Activated CD4-positive, alpha-beta T cell treated with anti-CD3 and anti-CD28 coated beads for 36 hours (primary cell): ENCODE results near the gene NANOS2. TPM values are rescaled to one million over a fixed set of nuclear protein-coding genes. Genes with fewer than 3 reads are reported as not detected.
"Not testable (repeated sequence)": the region's sequence is repeated elsewhere in the genome, so short reads cannot be mapped to it uniquely, and the experiment has no call there.

Source experiments
- ATAC-seq: fragments of 200-7000 bp; cut with Tn5 transposase; one replicate; pipeline ENCODE4 v1.10.0; 2021; ENCODE audit warnings: mild to moderate bottlenecking, moderate library complexity
- CTCF ChIA-PET: fragments of 350-600 bp; sonication (Branson Sonifier 250); formaldehyde crosslinking; loops from one replicate; lab custom pipeline; 2021; ENCODE audit warnings: antibody characterized with exemption; lab: Charles Lee
- POLR2A ChIA-PET: fragments of 350-600 bp; sonication (Branson Sonifier 250); formaldehyde crosslinking; loops from one replicate; lab custom pipeline; 2021; ENCODE audit warnings: antibody characterized with exemption, inconsistent platforms; lab: Charles Lee
- DNase-seq: peaks from one replicate; pipeline ENCODE4 v3.0.0-alpha.2; 2020
- H3K27ac Mint-ChIP-seq: one replicate; pipeline ENCODE4 v1.8.0; 2021; ENCODE audit warnings: mixed read lengths
- H3K27me3 Mint-ChIP-seq: one replicate; pipeline ENCODE4 v1.8.0; 2021; ENCODE audit warnings: mixed read lengths
- H3K36me3 Mint-ChIP-seq: one replicate; pipeline ENCODE4 v1.8.0; 2021; ENCODE audit warnings: low read depth, mixed read lengths
- H3K4me1 Mint-ChIP-seq: one replicate; pipeline ENCODE4 v1.8.0; 2021; ENCODE audit warnings: mixed read lengths
- H3K4me3 Mint-ChIP-seq: one replicate; pipeline ENCODE4 v1.8.0; 2021; ENCODE audit warnings: mild to moderate bottlenecking, moderate library complexity, mixed read lengths
- H3K9me3 Mint-ChIP-seq: one replicate; pipeline ENCODE4 v1.8.0; 2021; ENCODE audit warnings: low read depth, mixed read lengths
- intact Hi-C, 2 experiments: fragments of 100-400 bp; cut with DNase I in 1 of 2; cut with micrococcal nuclease in 1 of 2; formaldehyde crosslinking; loops; one replicate each; pipeline versions ENCODE4 v1.14.2 to v1.15.1; 2022 to 2024; cut with DNase I, micrococcal nuclease
- total RNA-seq, 2 experiments: library from RNA; stranded (reverse); gene quantifications; one replicate each; pipeline ENCODE4 v1.2.3, GENCODE V29; 2021

NANOS2 gene
- total RNA-seq, 2 experiments from 2014 or later, result not detected

GRCh38 chr19:45902651-45903625 lies 11.6 kb downstream of the NANOS2 start:
- Mint-ChIP-seq H3K4me3 (peak overlapping the region; percentile 88), H3K27ac (peak overlapping the region; percentile 75), H3K36me3 (peaks cover 5% of the 10 kb centered on the region), H3K4me1 (peaks cover 16% of the 10 kb centered on the region), H3K27me3 (no peaks in the 10 kb centered on the region), H3K9me3 (no peaks in the 10 kb centered on the region)
- ChIA-PET CTCF (interaction anchor here (0.6 to 2.0 kb wide), 16 partner anchors 17 to 802 kb away, joined by 3 to 18 read pairs (median 4); partner anchors contain the start of genes CCDC61, ERCC1, IRF2BP1 and SIX5), POLR2A (interaction anchor here (0.6 to 2.1 kb wide), 5 partner anchors 10 to 882 kb away, joined by 3 to 11 read pairs (median 4); partner anchors contain the start of genes CCDC61, IRF2BP1 and SYMPK)
- ATAC-seq (peak; percentile 88), DNase-seq (peak; percentile 100)
- intact Hi-C loops, result loop anchor here (1.0 to 2.0 kb wide), 12 partner anchors 17 to 724 kb away; partner anchors contain the start of genes IRF2BP1 (in 2 of the 2), SYMPK (in 2 of the 2), BLOC1S3 (in 1 of the 2) and CCDC61 (in 1 of the 2)

- Mint-ChIP-seq H3K4me1 (peaks cover 16% of the 10 kb centered on the region), H3K27ac (peak within 1 kb of the TSS; percentile 75), H3K36me3 (peaks cover 5% of the 10 kb centered on the region), H3K27me3 (no peaks in the 10 kb centered on the region), H3K4me3 (peak within 1 kb of the TSS; percentile 88), H3K9me3 (no peaks in the 10 kb centered on the region)
- intact Hi-C loops, result loop anchor here (1.0 to 2.0 kb wide), 11 partner anchors 16 to 723 kb away; partner anchors contain the start of genes IRF2BP1 (in 2 of the 2), SYMPK (in 2 of the 2), BLOC1S3 (in 1 of the 2) and CCDC61 (in 1 of the 2)
- CTCF ChIA-PET, result interaction anchor here (0.6 to 2.0 kb wide), 10 partner anchors 10 to 803 kb away, joined by 3 to 18 read pairs (median 4); partner anchors contain the start of genes CCDC61, ERCC1, IRF2BP1 and SIX5
- DNase-seq, result no peak
- POLR2A ChIA-PET, result interaction anchor here (0.7 to 2.1 kb wide), 2 partner anchors 16 to 93 kb away, joined by 4 to 11 read pairs; partner anchors contain the start of genes CCDC61 and IRF2BP1
- ATAC-seq, result no peak
Observed at GRCh38 chr19:45901912-45902650, 12.5 kb downstream of the NANOS2 start, which contains the start of gene MYPOP. TSS of gene MYPOP (minus strand) at chr19:45902613. CDS start at chr19:45901773, 840 bp downstream.

- ATAC-seq (no peak), DNase-seq (peak; percentile 70)
- no peaks in the 10 kb centered on the region for H3K27me3 Mint-ChIP-seq
- H3K9me3 Mint-ChIP-seq, result no peaks in the 10 kb centered on the region
- intact Hi-C loops, result no loop called here
- no peak overlapping the region for H3K27ac Mint-ChIP-seq
- H3K36me3 Mint-ChIP-seq, result peaks cover 5% of the 10 kb centered on the region
- ChIA-PET POLR2A (no interaction called here), CTCF (interaction anchor here (1.0 to 2.0 kb wide), 2 partner anchors 9 to 209 kb away, joined by 4 to 7 read pairs; partner anchors contain the start of gene SNRPD2)
- H3K4me3 Mint-ChIP-seq, result peak overlapping the region; percentile 88
- H3K4me1 Mint-ChIP-seq, result peaks cover 16% of the 10 kb centered on the region
Observed at GRCh38 chr19:45901432-45901911, 13.1 kb downstream of the NANOS2 start.

GRCh38 chr19:45900738-45901431 lies 13.7 kb downstream of the NANOS2 start:
- H3K27ac Mint-ChIP-seq, result no peak overlapping the region
- DNase-seq (no peak), ATAC-seq (no peak)
- intact Hi-C loops, result no loop called here
- peak overlapping the region; percentile 15 for H3K4me3 Mint-ChIP-seq
- H3K9me3 Mint-ChIP-seq, result no peaks in the 10 kb centered on the region
- no peaks in the 10 kb centered on the region for H3K27me3 Mint-ChIP-seq
- CTCF ChIA-PET, result interaction anchor here (1.0 to 2.0 kb wide), 3 partner anchors 9 to 209 kb away, joined by 4 to 7 read pairs (median 5); partner anchors contain the start of gene SNRPD2
- peaks cover 5% of the 10 kb centered on the region for H3K36me3 Mint-ChIP-seq
- POLR2A ChIA-PET, result no interaction called here
- peaks cover 16% of the 10 kb centered on the region for H3K4me1 Mint-ChIP-seq

- no peak overlapping the region for H3K4me3 Mint-ChIP-seq
- intact Hi-C loops, result no loop called here
- POLR2A ChIA-PET, result no interaction called here
- ATAC-seq (no peak), DNase-seq (no peak)
- H3K27ac Mint-ChIP-seq, result no peak overlapping the region
- CTCF ChIA-PET, result interaction anchor here (1.5 to 2.0 kb wide), 2 partner anchors 8 to 83 kb away, joined by 5 to 7 read pairs; no protein-coding TSS in a partner anchor
- H3K9me3 Mint-ChIP-seq, result no peaks in the 10 kb centered on the region
- peaks cover 5% of the 10 kb centered on the region for H3K36me3 Mint-ChIP-seq
- H3K4me1 Mint-ChIP-seq, result peaks cover 16% of the 10 kb centered on the region
- no peaks in the 10 kb centered on the region for H3K27me3 Mint-ChIP-seq
Observed at GRCh38 chr19:45899919-45900589, 14.5 kb downstream of the NANOS2 start.

GRCh38 chr19:45899253-45899652 lies 15.3 kb downstream of the NANOS2 start:
- H3K36me3 Mint-ChIP-seq, result peaks cover 5% of the 10 kb centered on the region
- H3K9me3 Mint-ChIP-seq, result no peaks in the 10 kb centered on the region
- no peak overlapping the region for H3K4me3 Mint-ChIP-seq
- CTCF ChIA-PET, result no interaction called here
- ATAC-seq (no peak), DNase-seq (no peak)
- peaks cover 16% of the 10 kb centered on the region for H3K4me1 Mint-ChIP-seq
- no peaks in the 10 kb centered on the region for H3K27me3 Mint-ChIP-seq
- intact Hi-C loops, result no loop called here
- POLR2A ChIA-PET, result no interaction called here
- no peak overlapping the region for H3K27ac Mint-ChIP-seq

- DNase-seq, result no peak
- ChIA-PET POLR2A (no interaction called here), CTCF (no interaction called here)
- Mint-ChIP-seq H3K9me3 (no peaks in the 10 kb centered on the region), H3K36me3 (peaks cover 5% of the 10 kb centered on the region), H3K27ac (no peak overlapping the region), H3K27me3 (no peaks in the 10 kb centered on the region), H3K4me3 (no peak overlapping the region), H3K4me1 (peaks cover 14% of the 10 kb centered on the region)
- ATAC-seq, result no peak
- intact Hi-C loops, result no loop called here
Observed at GRCh38 chr19:45897261-45897812, 17.2 kb downstream of the NANOS2 start.

GRCh38 chr19:45895983-45896599 lies 18.5 kb downstream of the NANOS2 start:
- peaks cover 14% of the 10 kb centered on the region for H3K4me1 Mint-ChIP-seq
- H3K4me3 Mint-ChIP-seq, H3K9me3 Mint-ChIP-seq, intact Hi-C loops, DNase-seq, POLR2A ChIA-PET, H3K27ac Mint-ChIP-seq, CTCF ChIA-PET, ATAC-seq, H3K27me3 Mint-ChIP-seq, H3K36me3 Mint-ChIP-seq: not testable (repeated sequence)

GRCh38 chr19:45895519-45895972 lies 19.0 kb downstream of the NANOS2 start:
- CTCF ChIA-PET, result interaction anchor here (0.6 to 1.8 kb wide), 2 partner anchors 9 to 13 kb away, joined by 3 to 7 read pairs; no protein-coding TSS in a partner anchor

More at GRCh38 chr19:45895519-45895972, 19.0 kb downstream of the NANOS2 start:
- Mint-ChIP-seq H3K4me1 (peaks cover 9% of the 10 kb centered on the region), H3K27ac (no peak overlapping the region), H3K9me3 (no peaks in the 10 kb centered on the region), H3K36me3 (peaks cover 5% of the 10 kb centered on the region), H3K4me3 (no peak overlapping the region), H3K27me3 (no peaks in the 10 kb centered on the region)
- DNase-seq (no peak), ATAC-seq (no peak)
- POLR2A ChIA-PET, result no interaction called here
- intact Hi-C loops, result no loop called here
